ENCODE results near the gene NFIC. TPM values are rescaled to one million over a fixed set of nuclear protein-coding genes. Genes with fewer than 3 reads are reported as not detected.

Gene NFIC
- polyA plus RNA-seq, 2 of the 4 experiments (the other 2 are of a cell fraction), result 2.6 to 34.9 TPM

GRCh38 chr19:3357271-3357991 is 9.0 kb upstream of the NFIC start:
- no peak for ATAC-seq
- H3K9me3 ChIP-seq, result no peaks in the 10 kb centered on the region
- TF ChIP-seq ZC3H11A (IDR thresholded peaks at IDR 0.05) (no peak), HOXB5 (CRISPR knock-in tag; IDR thresholded peaks at IDR 0.05) (no peak), HDAC2 (IDR thresholded peaks at IDR 0.05) (0 out of 2 replicates have a peak, but pooled peaks have one; percentile 30), ZFP36 (IDR thresholded peaks at IDR 0.05; ENCODE audit: borderline replicate concordance, partially characterized antibody) (peak; percentile 78), ELK1 (IDR thresholded peaks at IDR 0.05; ENCODE audit: low read depth, low read length) (no peak), KDM1A (IDR thresholded peaks at IDR 0.05; ENCODE audit: low read depth) (peak; percentile 90; the same call in 1 of the 2 replicates)
- TF ChIP-seq, protein P1, sequence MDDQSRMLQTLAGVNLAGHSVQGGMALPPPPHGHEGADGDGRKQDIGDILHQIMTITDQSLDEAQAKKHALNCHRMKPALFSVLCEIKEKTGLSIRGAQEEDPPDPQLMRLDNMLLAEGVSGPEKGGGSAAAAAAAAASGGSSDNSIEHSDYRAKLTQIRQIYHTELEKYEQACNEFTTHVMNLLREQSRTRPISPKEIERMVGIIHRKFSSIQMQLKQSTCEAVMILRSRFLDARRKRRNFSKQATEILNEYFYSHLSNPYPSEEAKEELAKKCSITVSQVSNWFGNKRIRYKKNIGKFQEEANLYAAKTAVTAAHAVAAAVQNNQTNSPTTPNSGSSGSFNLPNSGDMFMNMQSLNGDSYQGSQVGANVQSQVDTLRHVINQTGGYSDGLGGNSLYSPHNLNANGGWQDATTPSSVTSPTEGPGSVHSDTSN (IDR thresholded peaks at IDR 0.05), result no peak
- DNase-seq (ENCODE audit: low read depth in 1 of 2, low spot score in 1 of 2), result no peak
- peak overlapping the region; percentile 87 for H3K4me2 ChIP-seq
- H3K27ac ChIP-seq, result peak overlapping the region in 1 of 2 experiments; percentile 100; a peak in 3 of 6 replicates
- no peak for FAIRE-seq
- H3K4me3 ChIP-seq, result no peak overlapping the region
- CTCF ChIA-PET, result no interaction called here
- POLR2A ChIA-PET, result no interaction called here
- 86% methylated on average over 11 of the region's 16 CpGs for WGBS (ENCODE audit: missing lambda C conversion rate)
- H3K4me1 ChIP-seq, result peaks cover 23% of the 10 kb centered on the region

GRCh38 chr19:3357992-3358688 is 8.2 kb upstream of the NFIC start:
- CTCF ChIA-PET, result no interaction called here
- DNase-seq (ENCODE audit: low read depth in 1 of 2, low spot score in 1 of 2), result no peak

GRCh38 chr19:3358689-3359014 is 7.7 kb upstream of the NFIC start:
- no CpG with 5 or more reads among the region's 27 CpGs for WGBS (ENCODE audit: missing lambda C conversion rate)
- ATAC-seq, result no peak
- TF ChIP-seq RFX5 (IDR thresholded peaks at IDR 0.05) (no peak), HMGXB4 (CRISPR knock-in tag; IDR thresholded peaks at IDR 0.05; ENCODE audit: borderline replicate concordance) (no peak), MAZ (IDR thresholded peaks at IDR 0.05; ENCODE audit: borderline replicate concordance, low read depth, low read length) (no peak), TP53 (CRISPR knock-in tag; IDR thresholded peaks at IDR 0.05) (no peak), GATA3 (IDR thresholded peaks at IDR 0.05; ENCODE audit: borderline replicate concordance) (no peak), HEYL (CRISPR knock-in tag; IDR thresholded peaks at IDR 0.05) (no peak), HDAC2 (IDR thresholded peaks at IDR 0.05) (no peak), POLR2A (IDR thresholded peaks at IDR 0.05; ENCODE audit: low read length) (no peak), HOXB13 (CRISPR knock-in tag; IDR thresholded peaks at IDR 0.05; ENCODE audit: low read depth) (no peak), RCOR1 (IDR thresholded peaks at IDR 0.05; ENCODE audit: low read depth, low read length) (no peak), POLR2AphosphoS2 (conservative IDR thresholded peaks at IDR 0.05; ENCODE audit: low read length) (no peak), EHF (CRISPR knock-in tag; IDR thresholded peaks at IDR 0.05) (no peak), HOXB5 (CRISPR knock-in tag; IDR thresholded peaks at IDR 0.05) (no peak)
- TF ChIP-seq, protein P2, sequence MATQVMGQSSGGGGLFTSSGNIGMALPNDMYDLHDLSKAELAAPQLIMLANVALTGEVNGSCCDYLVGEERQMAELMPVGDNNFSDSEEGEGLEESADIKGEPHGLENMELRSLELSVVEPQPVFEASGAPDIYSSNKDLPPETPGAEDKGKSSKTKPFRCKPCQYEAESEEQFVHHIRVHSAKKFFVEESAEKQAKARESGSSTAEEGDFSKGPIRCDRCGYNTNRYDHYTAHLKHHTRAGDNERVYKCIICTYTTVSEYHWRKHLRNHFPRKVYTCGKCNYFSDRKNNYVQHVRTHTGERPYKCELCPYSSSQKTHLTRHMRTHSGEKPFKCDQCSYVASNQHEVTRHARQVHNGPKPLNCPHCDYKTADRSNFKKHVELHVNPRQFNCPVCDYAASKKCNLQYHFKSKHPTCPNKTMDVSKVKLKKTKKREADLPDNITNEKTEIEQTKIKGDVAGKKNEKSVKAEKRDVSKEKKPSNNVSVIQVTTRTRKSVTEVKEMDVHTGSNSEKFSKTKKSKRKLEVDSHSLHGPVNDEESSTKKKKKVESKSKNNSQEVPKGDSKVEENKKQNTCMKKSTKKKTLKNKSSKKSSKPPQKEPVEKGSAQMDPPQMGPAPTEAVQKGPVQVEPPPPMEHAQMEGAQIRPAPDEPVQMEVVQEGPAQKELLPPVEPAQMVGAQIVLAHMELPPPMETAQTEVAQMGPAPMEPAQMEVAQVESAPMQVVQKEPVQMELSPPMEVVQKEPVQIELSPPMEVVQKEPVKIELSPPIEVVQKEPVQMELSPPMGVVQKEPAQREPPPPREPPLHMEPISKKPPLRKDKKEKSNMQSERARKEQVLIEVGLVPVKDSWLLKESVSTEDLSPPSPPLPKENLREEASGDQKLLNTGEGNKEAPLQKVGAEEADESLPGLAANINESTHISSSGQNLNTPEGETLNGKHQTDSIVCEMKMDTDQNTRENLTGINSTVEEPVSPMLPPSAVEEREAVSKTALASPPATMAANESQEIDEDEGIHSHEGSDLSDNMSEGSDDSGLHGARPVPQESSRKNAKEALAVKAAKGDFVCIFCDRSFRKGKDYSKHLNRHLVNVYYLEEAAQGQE (IDR thresholded peaks at IDR 0.05), result no peak
- ChIA-PET POLR2A (no interaction called here), CTCF (no interaction called here)
- Histone ChIP-seq H3K27ac (peak overlapping the region; percentile 95 to 100), H3K4me2 (peak overlapping the region; percentile 87), H3K4me1 (peaks cover 27% of the 10 kb centered on the region), H3K4me3 (peak overlapping the region; percentile 97), H3K9me3 (no peaks in the 10 kb centered on the region)
- no peak for FAIRE-seq
- no peak for DNase-seq (ENCODE audit: low read depth in 1 of 2, low spot score in 1 of 2)

More at GRCh38 chr19:3357992-3358688, 8.2 kb upstream of the NFIC start:
- 61% methylated on average over 10 of the region's 38 CpGs for WGBS (ENCODE audit: missing lambda C conversion rate)
- Histone ChIP-seq H3K9me3 (no peaks in the 10 kb centered on the region), H3K4me1 (peaks cover 23% of the 10 kb centered on the region), H3K4me3 (peak overlapping the region; percentile 97), H3K4me2 (peak overlapping the region; percentile 87), H3K27ac (peak overlapping the region; percentile 95 to 100)
- no peak for TF ChIP-seq EHMT2 (IDR thresholded peaks at IDR 0.05; ENCODE audit: low read depth)
- POLR2A ChIA-PET, result no interaction called here
- ATAC-seq, result peak in 1 of 2 experiments; percentile 48; a peak in 3 of 6 replicates
- no peak for FAIRE-seq

Measured in A549 (cell line).